ENCODE data around the gene CCR3.

CCR3 gene

DNA sequence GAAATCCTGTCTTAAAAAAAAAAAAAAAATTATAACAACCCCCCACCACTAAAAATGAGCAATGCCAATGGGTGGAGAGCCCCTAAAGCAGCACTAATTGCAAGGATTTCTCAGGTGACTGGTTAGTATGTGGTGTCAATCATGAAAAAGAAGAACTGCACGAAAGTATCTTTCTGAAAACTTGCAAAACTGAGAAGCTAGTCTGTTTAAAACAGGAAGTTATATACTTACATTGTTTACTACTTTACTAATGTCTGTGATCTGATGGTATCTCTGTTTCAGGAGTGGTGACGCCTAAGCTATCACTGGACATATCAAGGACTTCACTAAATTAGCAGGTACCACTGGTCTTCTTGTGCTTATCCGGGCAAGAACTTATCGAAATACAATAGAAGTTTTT lies at the start of gene CCR3:
Gene CCR3, plus strand, starts transcription at position 341 of the 400 bp plus-strand sequence. CDS start 22,699 bp downstream, outside the sequence.
- H3K4me3 Mint-ChIP-seq = no peak within 1 kb of the TSS
- H3K27me3 Mint-ChIP-seq (ENCODE audit: low read depth) = peaks cover 16% of the 10 kb centered on the region
- TF ChIP-seq, protein P1, sequence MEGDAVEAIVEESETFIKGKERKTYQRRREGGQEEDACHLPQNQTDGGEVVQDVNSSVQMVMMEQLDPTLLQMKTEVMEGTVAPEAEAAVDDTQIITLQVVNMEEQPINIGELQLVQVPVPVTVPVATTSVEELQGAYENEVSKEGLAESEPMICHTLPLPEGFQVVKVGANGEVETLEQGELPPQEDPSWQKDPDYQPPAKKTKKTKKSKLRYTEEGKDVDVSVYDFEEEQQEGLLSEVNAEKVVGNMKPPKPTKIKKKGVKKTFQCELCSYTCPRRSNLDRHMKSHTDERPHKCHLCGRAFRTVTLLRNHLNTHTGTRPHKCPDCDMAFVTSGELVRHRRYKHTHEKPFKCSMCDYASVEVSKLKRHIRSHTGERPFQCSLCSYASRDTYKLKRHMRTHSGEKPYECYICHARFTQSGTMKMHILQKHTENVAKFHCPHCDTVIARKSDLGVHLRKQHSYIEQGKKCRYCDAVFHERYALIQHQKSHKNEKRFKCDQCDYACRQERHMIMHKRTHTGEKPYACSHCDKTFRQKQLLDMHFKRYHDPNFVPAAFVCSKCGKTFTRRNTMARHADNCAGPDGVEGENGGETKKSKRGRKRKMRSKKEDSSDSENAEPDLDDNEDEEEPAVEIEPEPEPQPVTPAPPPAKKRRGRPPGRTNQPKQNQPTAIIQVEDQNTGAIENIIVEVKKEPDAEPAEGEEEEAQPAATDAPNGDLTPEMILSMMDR (IDR thresholded peaks at IDR 0.05; ENCODE audit: unreplicated experiment in 3 of 3) = no peak
- no peaks in the 10 kb centered on the region for H3K9me3 Mint-ChIP-seq
- H3K27ac Mint-ChIP-seq = no peak within 1 kb of the TSS
- H3K36me3 Mint-ChIP-seq (ENCODE audit: low read depth) = no peaks in the 10 kb centered on the region
- H3K4me1 Mint-ChIP-seq = no peaks in the 10 kb centered on the region

DNA sequence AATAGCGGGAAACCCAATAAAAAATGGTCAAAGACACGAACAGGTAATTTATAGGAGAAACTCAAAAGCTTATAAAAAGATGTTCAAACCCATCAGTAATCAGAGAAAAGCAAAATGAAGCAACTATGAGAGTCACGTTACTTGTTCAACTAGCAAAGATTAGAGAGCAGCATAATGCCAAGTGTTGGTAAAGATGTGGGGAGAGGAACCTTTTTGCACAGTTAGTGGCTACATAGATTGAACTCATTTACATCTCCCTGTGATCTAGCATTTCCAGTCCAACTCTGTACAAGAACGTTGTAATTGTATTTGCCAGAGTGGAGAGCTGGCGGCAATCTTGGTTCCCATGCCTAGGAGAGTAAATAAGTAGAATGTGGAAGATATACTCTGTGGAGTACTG lies 49.3 kb upstream of the CCR3 start:
- H3K36me3 Mint-ChIP-seq (ENCODE audit: low read depth) = no peaks in the 10 kb centered on the region
- TF ChIP-seq, protein P1 (IDR thresholded peaks at IDR 0.05; ENCODE audit: unreplicated experiment in 3 of 3) = no peak
- H3K4me3 Mint-ChIP-seq = no peak overlapping the region
- H3K9me3 Mint-ChIP-seq = peaks cover 27% of the 10 kb centered on the region
- H3K27me3 Mint-ChIP-seq (ENCODE audit: low read depth) = peaks cover 6% of the 10 kb centered on the region
- no peaks in the 10 kb centered on the region for H3K4me1 Mint-ChIP-seq
- H3K27ac Mint-ChIP-seq = no peak overlapping the region

DNA sequence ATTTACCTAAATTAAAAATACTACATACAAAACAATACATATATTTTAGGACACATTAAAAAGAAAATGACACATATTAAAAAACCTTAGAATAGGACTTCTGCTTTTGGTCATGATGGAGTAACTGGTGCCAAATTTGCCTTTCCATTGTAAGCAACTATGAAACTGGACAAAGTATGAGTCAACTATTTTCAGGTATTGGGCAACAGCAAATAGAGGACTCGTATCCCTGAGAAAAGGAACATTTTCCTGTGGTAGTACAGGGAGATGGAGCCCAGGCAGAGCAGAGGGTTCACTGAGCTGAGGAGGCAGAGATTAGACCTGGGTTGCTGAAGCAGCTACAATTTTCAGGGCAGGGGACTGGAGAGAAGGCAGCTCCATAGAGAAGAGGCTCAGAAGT lies 48.8 kb upstream of the CCR3 start:
- H3K4me3 Mint-ChIP-seq = no peak overlapping the region
- H3K27ac Mint-ChIP-seq = no peak overlapping the region
- peaks cover 28% of the 10 kb centered on the region for H3K9me3 Mint-ChIP-seq
- no peaks in the 10 kb centered on the region for H3K4me1 Mint-ChIP-seq
- H3K27me3 Mint-ChIP-seq (ENCODE audit: low read depth) = peaks cover 3% of the 10 kb centered on the region
- TF ChIP-seq, protein P1 (IDR thresholded peaks at IDR 0.05; ENCODE audit: unreplicated experiment in 3 of 3) = no peak
- no peaks in the 10 kb centered on the region for H3K36me3 Mint-ChIP-seq (ENCODE audit: low read depth)

DNA sequence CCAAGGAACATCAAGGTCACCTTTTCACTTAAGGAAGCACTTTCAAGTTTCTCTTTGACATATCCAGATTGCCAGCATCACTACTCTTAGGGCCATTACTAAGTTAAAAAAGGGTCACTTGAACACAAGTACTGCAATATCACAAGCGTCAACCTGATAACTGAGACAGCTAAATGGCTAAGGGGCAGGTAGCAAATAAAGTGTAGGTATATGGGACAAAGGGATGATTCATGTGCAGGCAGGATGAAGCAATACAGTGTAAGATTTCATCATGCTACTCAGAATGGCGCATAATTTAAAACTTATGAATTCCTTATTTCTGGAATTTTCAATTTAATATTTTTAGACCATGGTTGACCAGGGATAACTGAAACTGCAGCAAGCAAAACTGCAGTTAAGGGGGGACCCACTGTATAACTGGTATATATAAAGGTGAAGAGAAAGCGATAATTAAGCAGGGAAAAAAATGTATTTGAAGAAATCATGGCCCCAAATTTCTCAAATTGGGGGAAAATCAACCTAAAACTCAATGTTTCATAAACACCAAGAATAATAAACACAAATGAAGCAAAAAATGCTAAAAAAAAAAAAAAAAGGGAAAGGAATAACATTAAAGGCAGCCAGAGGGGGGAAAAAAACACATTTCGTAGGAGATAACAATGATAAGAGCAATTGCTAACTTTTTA lies 47.2 kb upstream of the CCR3 start:
- H3K9me3 Mint-ChIP-seq = peaks cover 29% of the 10 kb centered on the region
- H3K27ac Mint-ChIP-seq = no peak overlapping the region
- H3K4me1 Mint-ChIP-seq = no peaks in the 10 kb centered on the region
- H3K4me3 Mint-ChIP-seq = no peak overlapping the region
- no peaks in the 10 kb centered on the region for H3K36me3 Mint-ChIP-seq (ENCODE audit: low read depth)
- TF ChIP-seq, protein P1 (IDR thresholded peaks at IDR 0.05; ENCODE audit: unreplicated experiment in 3 of 3) = no peak
- H3K27me3 Mint-ChIP-seq (ENCODE audit: low read depth) = peaks cover 3% of the 10 kb centered on the region

DNA sequence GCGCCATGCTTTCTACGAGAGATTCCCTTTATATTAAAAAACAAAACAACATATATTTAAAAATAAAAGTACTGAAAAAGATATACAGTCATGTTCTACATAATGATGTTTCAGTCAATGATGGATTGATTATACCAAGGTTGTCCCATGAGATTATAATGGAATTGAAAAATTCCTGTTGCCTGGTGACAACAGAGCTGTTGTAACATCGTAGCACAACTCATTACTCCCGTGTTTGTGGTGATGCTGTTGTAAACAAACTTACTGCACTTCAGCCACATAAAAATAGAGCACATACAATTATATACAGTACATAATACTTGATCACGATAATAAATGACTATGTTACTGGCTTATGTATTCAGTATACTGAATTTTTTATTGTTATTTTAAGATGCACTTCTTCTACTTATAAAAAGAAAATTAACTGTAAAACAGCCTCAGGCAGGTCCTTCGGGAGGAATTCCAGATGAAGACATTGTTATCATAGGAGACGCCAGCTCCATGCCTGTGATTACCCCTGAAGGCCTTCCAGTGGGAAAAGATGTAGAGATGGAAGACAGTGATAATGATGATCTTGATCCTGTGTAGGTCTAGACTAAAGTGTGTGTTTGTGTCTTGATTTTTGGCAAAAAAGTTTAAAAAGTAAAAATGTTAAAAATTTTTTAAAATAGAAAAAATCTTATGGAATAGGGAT lies 45.9 kb upstream of the CCR3 start:
- H3K4me3 Mint-ChIP-seq = no peak overlapping the region
- H3K36me3 Mint-ChIP-seq (ENCODE audit: low read depth) = no peaks in the 10 kb centered on the region
- peaks cover 3% of the 10 kb centered on the region for H3K27me3 Mint-ChIP-seq (ENCODE audit: low read depth)
- TF ChIP-seq, protein P1 (IDR thresholded peaks at IDR 0.05; ENCODE audit: unreplicated experiment in 3 of 3) = no peak
- H3K9me3 Mint-ChIP-seq = peaks cover 29% of the 10 kb centered on the region
- H3K4me1 Mint-ChIP-seq = no peaks in the 10 kb centered on the region
- no peak overlapping the region for H3K27ac Mint-ChIP-seq

Measured in nephron (organoid).